H54 (cell line): ENCODE data around the gene ADAMTS17.

Experiments used
- DNase-seq: peaks from one replicate; pipeline ENCODE4 v3.0.0; 2011; ENCODE audit warnings: low spot score, mixed read lengths; ENCODE audit not compliant: insufficient read length
- FAIRE-seq: peaks from 3 replicates; lab custom pipeline; 2011; peaks lifted over from hg19 to GRCh38; lab: Jason Lieb, UNC
- POLR2A ChIP-seq: IDR thresholded peaks from 2 replicates; pipeline ENCODE4 v1.6.1; 2011; ENCODE audit warnings: low read depth, mild to moderate bottlenecking, low read length

ADAMTS17 gene

GRCh38 chr15:99977929-99978328 lies 363.8 kb downstream of the ADAMTS17 start:
- TF ChIP-seq POLR2A: no peak
- DNase-seq: no peak
- FAIRE-seq: no peak

GRCh38 chr15:99976811-99977271 lies 364.9 kb downstream of the ADAMTS17 start:
- FAIRE-seq (no peak), DNase-seq (no peak)
- TF ChIP-seq POLR2A: no peak

- TF ChIP-seq POLR2A: no peak
- DNase-seq (no peak), FAIRE-seq (no peak)
Observed at GRCh38 chr15:99976000-99976399, 365.8 kb downstream of the ADAMTS17 start.

GRCh38 chr15:99974246-99974645 lies 367.5 kb downstream of the ADAMTS17 start:
- no peak for TF ChIP-seq POLR2A
- no peak for FAIRE-seq
- DNase-seq: no peak

GRCh38 chr15:99973351-99973750 lies 368.4 kb downstream of the ADAMTS17 start:
- no peak for TF ChIP-seq POLR2A
- no peak for FAIRE-seq
- DNase-seq: no peak

- DNase-seq (no peak), FAIRE-seq (no peak)
- no peak for TF ChIP-seq POLR2A
Observed at GRCh38 chr15:99970891-99971430, 370.8 kb downstream of the ADAMTS17 start.

- TF ChIP-seq POLR2A: no peak
- DNase-seq (no peak), FAIRE-seq (no peak)
Observed at GRCh38 chr15:99969261-99969920, 372.4 kb downstream of the ADAMTS17 start.

GRCh38 chr15:99967841-99968371 lies 373.9 kb downstream of the ADAMTS17 start:
- no peak for FAIRE-seq
- DNase-seq: no peak
- no peak for TF ChIP-seq POLR2A

GRCh38 chr15:99966815-99967214 lies 375.0 kb downstream of the ADAMTS17 start:
- no peak for TF ChIP-seq POLR2A
- FAIRE-seq (no peak), DNase-seq (no peak)

GRCh38 chr15:99965376-99965775 lies 376.4 kb downstream of the ADAMTS17 start:
- no peak for DNase-seq
- no peak for FAIRE-seq
- TF ChIP-seq POLR2A: no peak

GRCh38 chr15:99963976-99964375 lies 377.8 kb downstream of the ADAMTS17 start:
- TF ChIP-seq POLR2A: no peak
- DNase-seq: no peak
- FAIRE-seq: no peak

GRCh38 chr15:99963096-99963825 lies 378.5 kb downstream of the ADAMTS17 start:
- TF ChIP-seq POLR2A: no peak
- no peak for FAIRE-seq
- DNase-seq: no peak

GRCh38 chr15:99962006-99962561 lies 379.7 kb downstream of the ADAMTS17 start:
- DNase-seq (no peak), FAIRE-seq (no peak)
- TF ChIP-seq POLR2A: no peak

- no peak for DNase-seq
- no peak for FAIRE-seq
- no peak for TF ChIP-seq POLR2A
Observed at GRCh38 chr15:99961011-99961441, 380.7 kb downstream of the ADAMTS17 start.
